ENCODE measurements around the gene CHRNB4.
"Not testable (repeated sequence)": the region's sequence is repeated elsewhere in the genome, so short reads cannot be mapped to it uniquely, and the experiment has no call there.

CHRNB4 gene, protein sequence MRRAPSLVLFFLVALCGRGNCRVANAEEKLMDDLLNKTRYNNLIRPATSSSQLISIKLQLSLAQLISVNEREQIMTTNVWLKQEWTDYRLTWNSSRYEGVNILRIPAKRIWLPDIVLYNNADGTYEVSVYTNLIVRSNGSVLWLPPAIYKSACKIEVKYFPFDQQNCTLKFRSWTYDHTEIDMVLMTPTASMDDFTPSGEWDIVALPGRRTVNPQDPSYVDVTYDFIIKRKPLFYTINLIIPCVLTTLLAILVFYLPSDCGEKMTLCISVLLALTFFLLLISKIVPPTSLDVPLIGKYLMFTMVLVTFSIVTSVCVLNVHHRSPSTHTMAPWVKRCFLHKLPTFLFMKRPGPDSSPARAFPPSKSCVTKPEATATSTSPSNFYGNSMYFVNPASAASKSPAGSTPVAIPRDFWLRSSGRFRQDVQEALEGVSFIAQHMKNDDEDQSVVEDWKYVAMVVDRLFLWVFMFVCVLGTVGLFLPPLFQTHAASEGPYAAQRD

DNA sequence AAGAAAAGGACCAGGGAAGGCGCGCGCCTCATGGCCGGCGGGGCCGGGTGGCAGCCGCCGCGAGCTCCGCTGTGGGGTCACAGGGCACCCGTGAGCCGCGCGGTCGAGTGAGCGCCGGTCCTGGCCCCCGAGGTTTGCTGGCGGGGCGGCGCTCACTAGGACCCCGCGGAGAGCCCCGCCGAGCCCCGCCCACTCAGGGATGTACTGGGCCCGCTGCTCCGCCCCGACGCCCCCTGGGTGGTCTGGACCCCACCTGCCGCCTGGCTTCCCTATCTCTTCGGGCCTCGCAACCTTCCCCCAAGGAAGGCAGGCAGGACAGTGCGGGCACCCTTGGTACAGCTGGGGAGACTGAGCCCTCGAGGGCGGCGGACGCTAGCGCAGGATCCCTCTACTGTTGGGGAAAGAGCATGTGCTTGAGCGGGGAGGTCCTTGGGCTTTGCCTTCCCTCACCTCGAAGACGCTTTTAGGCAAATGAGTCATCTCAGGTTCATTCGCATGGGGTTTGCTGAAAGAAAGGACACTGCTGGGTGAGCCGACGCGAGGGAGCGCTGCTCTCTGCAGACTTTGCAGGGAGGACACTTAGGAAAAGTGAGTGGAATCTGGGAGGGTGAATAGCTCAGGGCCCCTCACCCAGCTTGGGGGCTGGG is at the start of gene CHRNB4:
TSS of gene CHRNB4 (minus strand) at position 109 of the 647 bp plus-strand sequence. CDS start at position 32, 77 bp downstream.
- peak; percentile 46 for DNase-seq (ENCODE audit: low spot score)

- DNase-seq (ENCODE audit: low spot score) = no peak
These were observed 48.6 kb upstream of the CHRNB4 start for GRCh38 chr15:78689626-78690025.

DNA sequence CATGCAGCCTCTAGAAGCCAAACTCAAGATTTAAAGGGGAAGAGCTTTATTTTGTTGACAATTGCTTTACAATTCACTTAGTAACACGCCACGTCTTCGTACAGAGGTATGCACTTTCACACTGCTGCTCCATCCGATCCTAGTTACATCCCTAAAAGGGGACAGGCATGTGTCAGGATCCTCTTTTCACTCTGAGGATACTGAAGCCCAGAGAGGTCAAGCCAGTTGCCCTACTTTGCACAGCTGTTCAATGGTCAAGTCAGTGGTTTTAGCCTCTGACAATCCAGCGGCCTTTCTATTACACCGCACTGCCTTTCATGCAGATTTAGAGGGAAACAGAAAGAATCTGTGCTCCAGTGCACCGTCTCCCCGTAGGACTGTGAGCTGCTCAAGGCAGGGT is 44.9 kb upstream of the CHRNB4 start:
- DNase-seq (ENCODE audit: low spot score) = no peak

GRCh38 chr15:78685159-78685921 is 44.3 kb upstream of the CHRNB4 start:
- DNase-seq (ENCODE audit: low spot score) = no peak

- no peak for DNase-seq (ENCODE audit: low spot score)
These were observed 43.6 kb upstream of the CHRNB4 start for GRCh38 chr15:78684657-78685056.

GRCh38 chr15:78683599-78683998 is 42.6 kb upstream of the CHRNB4 start:
- not testable (repeated sequence) for DNase-seq (ENCODE audit: low spot score)

DNA sequence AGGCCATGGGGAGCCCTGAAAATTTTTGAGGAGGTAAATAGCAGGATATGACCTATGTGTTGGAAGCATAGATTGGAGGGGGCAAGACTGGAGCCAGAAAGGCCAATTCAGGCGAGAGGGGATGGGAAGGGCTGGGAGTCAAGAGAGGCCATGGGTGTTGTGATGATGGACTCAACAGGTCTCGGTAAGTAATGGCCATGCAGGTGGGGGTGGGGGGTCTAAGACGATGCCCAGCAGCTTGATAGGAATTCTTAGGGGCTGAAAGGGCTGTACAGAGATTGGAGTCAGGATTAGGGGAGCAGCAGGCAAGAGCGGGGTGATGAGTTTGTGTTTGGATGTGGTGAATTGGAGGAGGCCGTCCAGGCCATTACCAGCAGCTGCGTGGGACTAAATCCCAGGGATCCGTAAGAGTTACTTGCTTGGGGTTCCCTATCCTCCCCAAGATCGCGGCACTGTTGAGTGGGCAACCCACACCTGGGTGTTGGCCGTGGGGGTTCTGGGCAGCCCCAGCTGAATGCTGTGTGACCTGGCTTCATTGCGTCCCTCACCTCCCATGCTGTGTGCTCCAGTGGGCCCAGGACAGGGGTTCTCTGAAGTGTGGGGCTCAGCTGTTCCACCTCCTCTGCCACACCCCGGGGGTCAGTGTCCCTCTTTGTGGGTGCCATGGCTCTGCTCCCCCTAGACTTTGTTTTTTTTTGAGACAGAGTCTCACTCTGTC is 41.8 kb upstream of the CHRNB4 start:
- DNase-seq (ENCODE audit: low spot score) = no peak

- no peak for DNase-seq (ENCODE audit: low spot score)
These were observed 41.1 kb upstream of the CHRNB4 start for GRCh38 chr15:78682004-78682651.

DNA sequence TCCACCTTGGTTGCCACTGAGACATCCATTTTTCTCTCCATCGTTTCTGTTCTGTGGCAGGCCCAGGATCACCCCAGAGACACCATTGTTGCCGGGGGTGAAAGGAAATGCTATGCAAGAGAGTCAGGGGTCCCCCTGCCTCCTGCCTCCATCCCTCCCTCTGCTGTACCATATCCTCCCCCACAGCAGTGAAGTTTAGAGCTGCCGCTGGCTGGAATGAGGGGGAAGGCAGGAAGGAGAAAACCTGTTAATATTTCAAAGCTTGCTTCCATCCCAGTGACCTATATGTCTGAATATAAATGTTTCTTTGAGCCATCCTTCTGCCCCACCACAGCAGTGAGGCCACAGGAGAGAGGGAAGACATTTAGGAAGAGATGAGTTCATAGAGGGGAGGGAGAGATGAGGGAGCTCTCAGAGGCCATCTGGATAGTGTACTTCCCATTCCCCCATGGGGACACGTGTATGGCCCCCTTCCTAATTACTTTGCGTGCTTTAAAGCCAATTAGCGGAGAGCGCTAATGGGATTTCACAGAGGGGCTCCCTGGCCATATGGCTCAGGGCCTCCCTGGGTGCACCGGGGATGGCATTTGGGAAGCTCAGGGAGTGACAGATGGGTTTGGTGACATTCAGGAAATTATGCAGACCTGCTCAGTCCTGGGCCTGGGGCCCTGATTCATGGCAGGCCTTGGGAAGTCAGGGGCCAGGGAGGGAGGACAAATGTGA is 40.4 kb upstream of the CHRNB4 start:
- no peak for DNase-seq (ENCODE audit: low spot score)

DNA sequence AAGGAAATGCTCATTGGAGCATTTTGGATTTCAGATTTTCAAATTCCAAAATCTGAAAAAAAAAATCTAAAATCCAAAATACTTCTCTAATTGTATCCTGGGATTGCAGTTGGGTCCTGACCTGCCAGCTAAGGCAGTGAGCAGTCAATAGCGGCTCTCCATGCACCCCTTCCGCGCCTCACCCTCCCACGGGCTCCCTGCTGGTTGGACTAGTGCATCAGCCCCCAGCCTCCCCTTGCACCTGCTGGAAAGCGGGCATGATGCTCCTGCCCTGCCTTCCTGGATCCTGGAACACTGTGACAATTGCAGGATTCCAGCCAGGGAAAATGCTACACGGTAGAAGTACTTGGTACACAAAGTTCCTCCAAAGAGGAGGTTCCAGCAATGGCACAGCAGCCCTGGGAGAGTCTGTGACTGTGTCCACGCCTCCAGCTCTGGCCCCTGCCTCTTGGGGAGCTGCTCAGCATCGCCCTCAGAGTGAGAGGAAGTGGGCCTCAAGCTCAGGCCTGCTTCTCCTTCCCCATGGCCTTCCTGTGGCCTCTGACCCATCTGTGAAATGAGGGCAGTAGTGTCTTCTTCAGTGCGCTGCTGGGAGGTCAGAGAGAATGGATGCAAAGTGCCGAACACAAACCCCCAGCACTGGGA is 39.5 kb upstream of the CHRNB4 start:
- no peak for DNase-seq (ENCODE audit: low spot score)

- no peak for DNase-seq (ENCODE audit: low spot score)
These were observed 38.1 kb upstream of the CHRNB4 start for GRCh38 chr15:78679089-78679511.

DNA sequence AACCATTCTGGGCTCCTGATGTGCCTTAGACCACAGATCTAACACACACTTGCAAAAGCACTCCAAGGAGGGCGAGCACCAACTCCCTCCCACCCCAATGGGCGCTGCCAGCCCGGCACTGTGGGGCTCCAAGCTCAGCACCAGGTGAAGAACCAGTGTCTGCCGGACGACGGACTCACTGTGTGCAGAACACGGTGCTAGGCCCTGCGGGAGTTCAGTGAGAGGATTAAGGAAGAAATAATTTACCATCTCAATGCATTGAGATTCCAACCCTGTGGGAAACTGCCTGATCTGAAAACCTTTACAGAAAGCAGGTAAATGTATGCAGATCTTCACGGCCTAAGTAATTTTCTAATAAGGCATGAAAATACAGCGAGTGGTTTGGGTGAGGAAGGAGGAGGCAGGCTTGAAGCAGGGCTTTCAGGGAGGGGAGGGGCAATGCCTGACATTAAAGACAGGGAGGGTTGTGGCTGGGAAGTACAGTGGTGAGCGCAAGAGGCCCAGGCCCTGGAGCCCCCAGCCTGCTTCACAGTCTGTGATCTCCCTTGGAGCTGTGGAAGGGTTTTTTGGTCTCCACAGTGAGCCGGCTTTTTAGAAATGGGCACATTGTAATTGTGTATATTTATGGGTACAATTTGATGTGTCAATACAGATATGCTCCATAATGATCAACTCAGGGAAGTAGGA is 35.6 kb upstream of the CHRNB4 start:
- no peak for DNase-seq (ENCODE audit: low spot score)

GRCh38 chr15:78675617-78676360 is 34.8 kb upstream of the CHRNB4 start:
- no peak for DNase-seq (ENCODE audit: low spot score)

GRCh38 chr15:78675206-78675605 is 34.2 kb upstream of the CHRNB4 start:
- no peak for DNase-seq (ENCODE audit: low spot score)

DNA sequence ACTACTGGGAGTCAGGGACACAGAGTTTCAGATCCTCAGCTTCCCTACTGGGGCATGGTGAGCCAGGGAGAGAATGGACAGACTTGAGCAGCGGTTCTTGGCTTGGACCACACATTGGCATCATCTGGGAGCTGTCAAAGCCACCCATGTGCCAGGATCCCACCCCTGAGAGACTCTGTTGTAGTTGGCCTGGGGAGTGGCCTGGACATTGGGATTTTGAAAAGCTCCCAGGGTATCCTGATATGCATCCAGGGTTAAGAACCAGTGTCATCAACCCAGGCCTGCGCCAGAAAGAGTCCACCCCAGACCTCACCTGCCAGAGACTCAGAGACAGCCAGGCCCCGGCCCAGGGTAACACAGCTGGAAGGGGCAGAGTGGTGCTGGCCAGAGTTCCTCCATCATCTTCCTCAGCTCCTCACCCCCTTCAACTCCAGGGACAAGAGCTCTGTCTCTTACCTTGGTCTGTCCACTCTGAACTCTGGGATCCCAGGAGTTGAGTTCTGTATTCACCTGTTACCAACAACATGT is 33.0 kb upstream of the CHRNB4 start:
- no peak for DNase-seq (ENCODE audit: low spot score)

DNA sequence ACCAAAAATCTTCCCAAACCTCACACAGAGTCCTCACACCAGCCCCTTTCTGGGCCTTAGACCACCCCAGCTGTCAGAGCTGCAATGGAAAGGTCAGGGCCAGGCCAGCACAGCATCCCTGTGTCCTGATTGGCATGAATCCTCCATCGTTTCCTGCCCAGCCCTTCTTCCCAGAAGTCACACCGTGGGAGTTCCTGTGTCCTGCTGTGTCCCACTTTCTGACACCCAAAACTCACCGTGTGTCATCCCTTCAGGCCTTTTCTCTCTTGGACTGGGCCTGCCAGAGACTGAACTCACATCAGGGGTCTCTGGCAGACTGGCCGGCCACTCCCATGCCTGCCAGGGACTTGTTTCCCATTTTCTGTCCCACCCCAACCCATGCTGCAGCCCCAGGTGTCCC is 32.5 kb upstream of the CHRNB4 start:
- no peak for DNase-seq (ENCODE audit: low spot score)

- no peak for DNase-seq (ENCODE audit: low spot score)
These were observed 31.4 kb upstream of the CHRNB4 start for GRCh38 chr15:78672285-78673014.

Measured in germinal center (tissue), 1 donor.